Stimulated activated CD4-positive, alpha-beta T cell treated with anti-CD3 and anti-CD28 coated beads, Interleukin-1b, Interleukin-23, amount 100 ng/mL, for 4 hours (primary cell): ENCODE measurements around the gene PARP12.
A peak's percentile ranks its signal among the peaks of the same experiment; 100 is the strongest.

Source experiments
- DNase-seq, 2 donors: peaks; one replicate each; pipeline ENCODE4 v3.0.0-alpha.2; 2020; ENCODE audit warnings: low read depth in 2 of 2

Gene PARP12

DNA sequence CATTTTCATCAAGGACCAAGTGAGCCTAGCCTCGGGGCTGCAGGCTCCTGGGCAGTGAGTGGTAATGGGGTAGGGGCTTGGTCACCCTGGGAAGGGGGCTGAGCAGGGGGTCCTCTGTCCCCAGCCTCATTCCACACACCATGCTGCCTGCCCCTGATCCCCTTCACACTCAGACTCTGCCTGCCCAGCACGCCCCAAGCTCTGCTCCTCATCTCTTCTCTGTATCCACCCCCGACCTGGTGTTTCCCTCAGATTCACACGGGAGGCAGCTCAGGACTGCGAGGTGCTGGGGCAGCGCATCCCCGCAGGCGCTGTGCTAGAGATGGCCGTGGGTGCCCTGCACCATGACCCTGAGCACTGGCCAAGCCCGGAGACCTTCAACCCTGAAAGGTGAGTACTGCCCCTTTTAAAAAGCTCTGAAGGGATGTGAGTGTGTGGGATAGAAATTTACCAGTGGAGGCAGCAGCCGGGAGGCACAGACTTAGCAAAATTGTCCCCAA is 47.2 kb downstream of the PARP12 start:
- DNase-seq: no peak

DNA sequence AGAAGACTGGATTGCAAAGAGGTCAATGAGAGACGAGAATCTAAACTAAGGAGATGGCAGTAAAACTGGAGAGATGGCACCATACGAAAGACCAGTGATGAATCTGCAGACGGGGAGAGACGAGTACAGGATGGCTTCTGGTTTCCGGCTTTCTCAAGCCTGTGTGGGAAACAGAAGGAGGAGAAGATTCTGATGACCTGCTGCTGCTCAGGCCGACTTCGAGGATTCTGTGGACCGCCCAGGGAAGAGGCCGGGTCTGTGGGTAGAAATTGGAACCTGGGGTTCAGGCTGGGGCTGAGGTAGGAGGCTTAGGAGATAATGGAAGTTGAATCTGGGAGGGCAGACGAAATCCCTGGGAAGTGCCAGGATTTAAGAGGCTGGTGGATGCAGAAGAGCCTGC is 48.6 kb downstream of the PARP12 start:
- DNase-seq: no peak

DNA sequence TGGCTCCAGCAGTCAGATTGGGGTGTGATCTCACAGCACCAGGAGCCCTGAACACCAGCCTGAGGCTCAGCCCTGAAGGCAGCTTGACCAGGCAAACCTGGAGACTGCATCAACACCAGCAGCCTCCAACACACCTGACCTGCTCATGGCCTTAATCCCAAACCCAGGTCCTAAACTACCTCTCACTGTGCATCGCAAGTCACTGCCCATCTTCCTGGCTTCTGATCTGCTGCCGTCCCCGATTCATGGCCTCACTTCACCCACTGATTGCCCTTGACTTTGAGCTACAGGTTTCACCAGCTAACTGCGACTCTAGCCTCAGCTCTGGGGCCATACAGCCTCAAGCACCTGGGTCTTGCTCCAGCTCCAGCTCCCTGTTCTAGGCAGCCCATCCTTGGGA is 49.1 kb downstream of the PARP12 start:
- no peak for DNase-seq

DNA sequence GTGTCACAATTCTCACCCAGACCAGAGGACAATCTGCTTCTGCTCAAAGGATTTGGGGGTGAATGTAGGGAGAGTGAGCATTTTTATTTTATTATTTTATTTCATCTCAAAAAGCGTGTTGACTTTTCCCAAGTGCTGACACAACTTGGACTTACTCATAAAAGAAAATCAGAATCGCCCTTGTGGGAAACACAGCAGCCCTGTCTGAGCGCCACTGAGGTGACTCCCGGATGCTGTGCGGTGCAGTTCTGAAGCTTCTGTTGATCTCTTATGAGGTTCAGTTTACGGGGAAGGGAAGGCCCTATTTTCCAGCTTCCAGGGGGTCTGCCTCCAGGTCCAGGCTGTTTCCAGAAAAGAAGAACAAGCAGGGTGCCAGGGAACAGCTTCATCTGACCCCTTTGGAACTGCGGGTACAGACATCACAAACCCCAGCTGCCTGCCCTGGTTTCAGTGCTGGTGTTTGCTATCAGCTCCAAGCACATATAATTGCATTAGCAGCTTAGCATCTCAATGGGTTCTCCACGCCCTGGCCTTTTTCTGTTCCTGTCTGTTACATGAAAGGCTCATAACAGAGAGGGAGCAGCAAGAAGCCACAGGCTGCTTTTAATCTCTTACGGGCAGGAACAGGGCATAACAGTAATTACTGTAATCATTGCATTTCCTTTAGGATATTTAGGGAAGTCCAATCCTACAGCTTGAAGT is 52.4 kb downstream of the PARP12 start:
- no peak for DNase-seq

DNA sequence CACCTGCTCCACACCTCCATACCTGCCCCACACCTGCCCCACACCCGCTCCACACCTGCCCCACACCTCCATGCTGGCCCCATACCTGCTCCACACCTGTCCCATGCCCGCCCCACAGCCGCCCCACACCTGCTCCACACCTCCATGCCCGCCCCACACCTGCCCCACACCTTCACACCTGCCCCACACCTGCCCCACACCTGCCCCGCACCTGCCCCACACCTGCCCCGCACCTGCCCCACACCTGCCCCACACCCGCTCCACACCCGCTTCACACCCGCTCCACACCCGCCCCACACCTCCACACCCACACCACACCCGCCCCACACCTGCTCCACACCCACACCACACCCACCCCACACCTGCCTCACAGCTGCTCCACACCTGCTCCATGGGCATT is 53.0 kb downstream of the PARP12 start:
- DNase-seq: no peak

DNA sequence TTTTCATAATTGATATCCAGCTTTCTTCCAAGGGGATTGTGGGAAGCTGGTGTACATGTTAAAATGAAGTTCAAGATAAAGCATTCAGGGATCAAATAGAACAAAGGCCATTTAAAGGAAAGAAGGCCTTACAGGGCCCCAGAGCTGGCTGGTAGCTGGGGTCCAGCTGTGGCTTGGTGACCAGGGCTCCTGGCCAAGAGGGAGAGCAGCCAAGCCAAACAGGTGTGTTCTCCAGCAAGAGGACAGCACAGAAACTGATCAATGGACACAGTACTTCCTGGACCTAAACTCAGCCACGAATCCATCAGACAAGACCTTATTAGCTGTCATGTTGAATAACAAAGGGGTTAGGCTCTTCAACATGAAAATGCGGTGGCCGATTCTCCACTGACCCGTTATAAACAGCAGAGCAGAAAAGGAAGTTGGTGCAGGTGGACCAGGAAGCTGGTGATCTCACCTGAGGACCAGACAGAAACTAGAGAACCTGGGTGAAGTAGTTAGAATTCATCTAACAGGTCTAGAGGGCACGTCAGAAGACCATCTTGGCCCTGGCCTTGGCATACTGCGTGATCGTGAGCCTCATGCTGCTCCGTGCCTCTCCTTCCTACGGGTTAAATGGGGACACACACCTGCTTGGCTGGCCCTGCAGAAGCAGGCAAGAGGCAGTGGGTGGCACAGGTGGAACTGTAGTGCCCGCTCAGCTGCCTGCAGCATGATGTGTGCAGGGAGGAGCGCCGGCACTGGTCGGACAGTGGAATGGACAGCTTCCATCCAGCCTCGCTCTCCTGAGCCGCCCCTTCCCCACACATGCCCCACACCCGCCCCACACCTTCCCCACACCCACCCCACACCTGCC is 53.8 kb downstream of the PARP12 start:
- DNase-seq: no peak

DNA sequence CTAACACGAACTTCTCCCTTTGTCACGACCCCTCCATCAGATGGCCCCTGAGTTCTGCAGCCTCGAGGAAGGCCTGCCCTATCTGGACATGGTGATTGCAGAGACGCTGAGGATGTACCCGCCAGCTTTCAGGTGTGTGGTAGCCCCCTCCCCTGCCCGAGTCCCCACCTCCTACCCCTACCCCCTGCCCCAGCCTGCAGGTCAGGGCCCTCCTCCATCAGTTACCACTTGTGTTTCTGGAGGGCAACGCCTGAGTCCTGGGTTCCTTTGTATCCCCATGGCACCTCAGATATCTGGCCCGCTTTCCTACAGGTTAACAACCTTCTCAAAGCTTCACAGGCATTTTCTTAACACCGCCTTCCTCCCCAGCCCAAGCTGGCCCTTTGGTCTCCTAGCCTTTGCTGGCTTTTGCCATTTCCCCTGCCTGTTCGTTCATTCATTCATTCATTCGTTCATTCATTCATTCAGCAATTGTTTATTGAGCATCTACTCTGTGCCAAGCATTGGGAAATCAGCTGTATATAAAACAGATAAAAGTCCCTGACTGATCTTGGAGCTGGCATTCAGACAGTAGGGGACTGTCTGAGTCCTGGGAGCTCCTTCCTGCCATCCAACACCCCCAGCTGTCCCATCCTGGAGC is 55.6 kb downstream of the PARP12 start:
- DNase-seq: no peak

DNA sequence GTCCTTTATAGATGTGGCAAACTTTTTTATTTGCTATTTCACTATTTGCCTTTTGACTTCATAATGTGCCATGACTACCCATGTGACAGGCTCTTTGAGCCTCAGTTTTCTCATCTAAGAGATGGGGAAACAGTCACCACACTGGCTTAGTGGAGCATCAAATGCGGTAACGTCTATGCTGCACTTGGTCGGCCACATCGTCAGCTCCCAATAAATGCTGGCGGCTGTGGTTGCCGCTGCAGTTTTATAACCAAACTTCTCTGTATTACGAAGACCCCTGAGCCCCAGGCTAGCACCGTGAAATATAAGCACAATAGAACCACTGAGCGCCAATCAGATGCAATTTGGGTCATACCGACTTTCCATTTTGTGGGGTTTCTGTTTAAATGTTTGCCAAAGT is 56.2 kb downstream of the PARP12 start:
- no peak for DNase-seq

DNA sequence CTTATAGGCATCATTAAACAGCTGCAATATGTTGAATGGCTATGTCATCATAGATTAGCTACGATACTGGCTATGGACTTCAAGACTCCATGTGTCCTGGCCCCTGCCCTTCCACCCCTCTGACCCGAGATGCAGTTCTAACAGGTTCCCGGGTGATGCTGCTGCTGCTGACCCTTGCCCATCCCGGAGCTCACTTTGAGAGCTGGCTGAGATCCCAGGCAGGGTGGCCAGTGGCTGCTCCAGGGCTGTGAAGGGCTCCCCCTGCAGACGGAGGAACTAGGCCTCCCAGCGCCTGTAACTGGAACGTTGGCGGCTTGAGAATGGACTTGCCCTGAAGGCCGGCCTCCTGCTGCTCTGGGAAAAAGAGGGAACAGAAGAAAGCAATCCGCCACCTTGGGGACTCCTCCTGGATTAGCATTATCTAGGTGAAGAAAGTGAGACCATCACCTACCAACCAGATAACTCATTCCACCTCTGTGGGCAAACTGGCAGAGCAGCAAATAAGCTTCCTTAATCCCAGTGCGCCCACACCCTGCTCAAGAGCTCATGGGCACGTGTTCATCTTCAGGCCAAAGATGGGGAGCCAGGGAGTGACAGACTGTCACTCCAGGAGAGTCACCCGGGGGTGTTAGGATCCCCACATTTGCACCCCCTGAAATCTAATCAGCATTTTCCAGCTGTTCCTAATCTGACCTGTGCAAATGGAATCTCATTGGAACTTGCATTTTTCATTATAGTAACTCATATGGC is 56.8 kb downstream of the PARP12 start:
- DNase-seq: no peak

DNA sequence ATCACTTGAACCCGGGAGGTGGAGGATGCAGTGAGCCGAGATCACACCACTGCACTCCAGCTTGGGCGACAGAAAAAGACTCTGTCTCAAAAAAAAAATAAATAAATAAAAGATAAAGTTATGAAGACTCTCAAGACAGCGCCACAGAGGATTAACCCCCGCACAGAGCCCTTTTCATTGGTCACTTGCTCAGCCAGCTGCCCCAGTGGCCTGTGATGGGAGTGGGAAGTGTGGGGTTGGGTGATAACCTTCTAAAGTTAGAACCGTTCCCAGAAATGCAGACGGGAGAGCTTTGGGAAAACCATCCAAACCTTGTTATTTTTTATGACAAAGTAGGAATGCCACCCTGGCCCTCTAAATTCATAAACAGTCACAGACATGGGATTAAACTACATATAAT is 57.4 kb downstream of the PARP12 start:
- no peak for DNase-seq

DNA sequence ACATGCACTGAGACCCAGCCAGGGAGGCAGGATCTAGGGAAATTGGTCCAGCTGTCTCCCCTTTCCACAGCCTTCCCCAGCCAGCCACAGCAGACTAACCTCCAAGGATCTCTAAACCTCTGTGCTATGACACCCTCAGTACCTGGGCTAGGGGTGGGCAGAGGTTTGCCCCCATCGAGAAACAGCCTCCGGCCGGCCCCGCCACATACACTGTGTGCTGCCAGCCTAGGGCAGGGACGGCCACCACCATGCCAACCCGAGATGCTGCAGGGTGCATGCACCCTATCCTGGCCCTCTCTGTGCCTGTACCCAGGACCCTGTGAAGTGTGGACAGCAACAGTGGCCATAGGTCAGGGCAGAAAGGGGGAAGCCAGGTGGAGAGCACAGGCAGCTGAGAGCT is 58.1 kb downstream of the PARP12 start:
- DNase-seq: no peak

DNA sequence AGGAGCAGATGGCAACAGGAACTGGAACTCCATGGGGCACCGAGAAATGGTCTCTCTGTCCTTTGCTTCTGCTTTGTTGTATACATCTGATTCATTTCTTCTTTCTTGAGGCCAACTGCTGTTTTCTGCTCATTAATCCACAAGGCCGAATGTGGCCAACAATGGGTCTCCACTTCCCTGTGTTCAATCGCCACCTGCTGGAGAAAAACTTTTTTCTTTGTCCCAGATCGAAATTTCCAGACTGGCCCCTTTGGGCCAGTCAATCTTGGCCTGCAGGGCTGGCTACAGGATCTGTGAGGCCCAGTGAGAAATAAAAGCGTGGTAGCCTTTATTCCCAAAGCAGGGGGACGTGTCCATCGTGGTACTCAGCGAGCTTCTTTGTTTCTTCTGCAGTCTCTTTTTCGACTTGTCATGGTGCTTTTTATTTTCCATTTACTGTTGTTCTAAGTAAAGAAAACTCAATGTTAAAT is 58.8 kb downstream of the PARP12 start:
- peak in 1 of 2 donors; percentile 23 for DNase-seq

DNA sequence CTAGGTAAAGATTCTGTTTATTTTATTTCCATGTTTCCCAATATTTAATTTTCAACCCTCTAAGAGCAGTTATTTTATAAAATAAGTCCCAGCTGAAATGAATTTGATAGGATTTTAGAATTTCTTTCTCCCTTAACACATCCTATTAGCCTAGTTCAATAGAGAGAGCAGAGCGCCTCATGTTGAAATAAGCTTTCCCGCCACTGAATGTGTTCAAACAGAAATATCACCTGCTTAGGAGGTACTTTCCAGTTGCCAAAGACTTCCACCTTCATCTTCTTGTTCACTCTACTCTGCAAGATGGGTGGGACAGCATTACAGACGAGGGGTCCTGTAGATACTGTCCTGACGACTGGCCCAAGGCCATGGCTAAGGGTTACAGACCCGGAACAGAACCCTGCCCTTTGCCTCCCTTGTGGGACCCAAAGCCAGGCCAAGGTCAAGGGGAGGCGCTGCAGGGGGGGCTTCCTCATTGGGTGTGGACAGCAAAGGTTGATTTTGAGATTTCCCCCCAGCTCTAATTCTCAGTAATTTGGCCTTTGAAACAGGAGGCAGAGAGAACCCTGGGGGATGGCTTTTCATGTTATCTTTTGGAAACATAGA is 62.0 kb downstream of the PARP12 start:
- no peak for DNase-seq

DNA sequence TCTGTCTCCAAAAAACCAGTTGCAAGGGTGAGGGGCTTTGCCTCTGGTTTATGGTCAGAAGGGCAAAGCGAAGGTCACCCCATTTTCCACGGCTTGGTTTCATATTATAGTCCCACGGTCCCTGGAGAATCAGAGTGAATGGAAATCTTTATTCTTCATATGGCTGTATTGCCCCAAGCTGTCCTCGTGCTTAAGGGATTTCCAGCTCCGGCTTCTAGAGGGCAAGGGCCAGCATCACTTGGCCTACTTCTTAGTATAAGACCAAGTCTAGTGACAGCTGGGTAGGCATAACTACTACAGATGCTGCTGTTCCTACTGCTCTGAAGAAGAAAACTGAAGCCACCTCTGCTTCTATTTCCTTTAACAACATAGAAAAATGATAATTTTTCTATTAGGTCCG is 63.2 kb downstream of the PARP12 start:
- no peak for DNase-seq

DNA sequence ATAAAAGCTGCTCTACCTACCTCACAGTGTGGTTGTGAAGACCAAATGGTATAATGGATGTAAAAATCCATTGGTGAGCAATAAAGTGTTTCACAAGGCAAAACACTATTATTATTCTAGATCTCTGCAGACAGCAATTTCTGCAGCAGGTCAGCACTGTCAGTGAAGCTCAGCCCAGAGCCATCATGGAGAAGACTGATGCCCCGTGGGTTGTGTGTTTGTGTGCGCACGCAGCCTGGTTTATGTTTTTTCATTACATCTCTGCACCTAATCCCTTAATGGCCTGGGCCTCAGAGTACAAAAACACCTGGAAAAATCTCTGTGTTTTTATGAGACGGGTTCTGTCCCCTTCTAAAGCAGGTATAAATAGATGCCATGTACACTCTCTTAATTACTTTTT is 64.2 kb downstream of the PARP12 start:
- no peak for DNase-seq

DNA sequence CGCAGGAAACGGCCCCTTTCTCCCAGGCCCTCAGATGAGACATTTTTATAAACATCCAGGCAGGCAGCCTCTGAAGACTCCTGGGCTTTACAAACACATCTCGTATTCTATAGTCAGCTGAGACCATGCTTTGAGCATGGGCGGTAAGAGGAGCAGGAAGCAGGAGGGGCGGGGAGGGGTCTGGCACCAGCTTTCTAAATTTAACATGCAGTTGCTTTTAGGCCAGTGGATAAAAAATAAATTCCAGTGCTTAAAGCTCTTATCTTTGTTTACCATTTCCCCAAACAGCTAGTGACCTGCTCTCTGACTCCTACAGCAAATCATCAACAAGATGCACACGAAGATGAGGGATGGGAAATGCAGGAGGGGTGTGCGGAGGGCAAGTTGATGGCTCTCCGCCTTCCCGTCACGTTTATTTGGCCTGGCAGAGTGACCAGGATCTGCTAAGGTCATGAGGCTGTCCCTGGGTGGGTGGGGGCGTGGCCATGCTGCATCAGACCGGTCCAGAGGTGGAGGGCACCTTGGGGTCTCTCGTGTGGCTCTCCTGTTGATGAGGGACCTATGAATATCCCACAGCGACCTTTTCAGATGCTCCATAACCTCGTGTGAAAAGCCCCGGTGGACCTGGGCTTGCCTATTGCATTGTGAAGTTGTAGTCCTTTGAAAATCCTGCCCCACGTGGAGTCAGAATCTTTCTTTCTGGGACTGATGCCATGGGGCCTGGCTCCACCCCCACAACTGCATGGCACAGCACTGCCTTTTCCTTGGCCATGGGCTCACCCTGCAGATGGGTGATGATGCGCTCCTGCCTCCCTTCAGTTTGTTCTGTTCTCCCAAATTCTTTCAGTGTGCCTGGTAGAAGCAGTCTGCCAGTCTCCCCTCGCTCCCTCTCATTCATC is 67.5 kb downstream of the PARP12 start:
- no peak for DNase-seq

DNA sequence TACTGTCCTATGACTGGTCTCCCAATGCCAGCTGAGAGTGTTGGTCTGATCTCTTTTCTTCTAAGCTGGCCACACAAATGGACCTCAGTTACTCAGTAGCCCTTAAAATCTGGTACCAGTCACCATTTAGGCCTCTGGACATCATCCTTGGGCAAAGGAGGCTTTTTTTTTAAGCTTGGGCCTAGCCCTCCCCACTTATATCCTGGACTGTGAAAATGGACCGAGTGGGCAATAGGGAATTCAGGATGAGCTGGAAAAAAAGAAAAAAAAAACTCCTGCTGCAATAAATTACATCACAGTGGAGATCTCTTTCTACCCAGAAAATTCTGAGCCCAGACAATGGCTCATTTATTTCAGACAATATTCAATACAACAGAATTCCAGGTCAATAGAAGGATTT is 68.4 kb downstream of the PARP12 start:
- DNase-seq: no peak

DNA sequence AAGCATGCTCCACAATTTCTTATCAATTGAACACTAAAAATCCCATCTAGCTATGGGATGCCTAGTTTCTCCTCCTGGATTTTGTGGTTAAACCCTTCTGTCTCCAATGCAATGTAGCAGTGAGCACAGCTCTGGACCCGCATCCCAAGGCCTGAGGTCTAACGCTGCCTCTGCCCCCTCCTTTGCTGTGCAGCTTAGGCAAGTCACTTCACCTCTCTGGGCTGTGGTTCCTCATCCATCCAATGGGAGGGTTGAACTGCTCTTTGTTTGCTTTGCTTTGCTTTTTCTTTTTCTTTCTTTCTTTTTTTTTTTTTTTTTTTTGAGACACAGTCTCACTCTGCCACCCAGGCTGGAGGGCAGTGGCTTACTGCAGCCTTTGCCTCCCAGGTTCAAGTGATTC is 69.2 kb downstream of the PARP12 start:
- DNase-seq: no peak

DNA sequence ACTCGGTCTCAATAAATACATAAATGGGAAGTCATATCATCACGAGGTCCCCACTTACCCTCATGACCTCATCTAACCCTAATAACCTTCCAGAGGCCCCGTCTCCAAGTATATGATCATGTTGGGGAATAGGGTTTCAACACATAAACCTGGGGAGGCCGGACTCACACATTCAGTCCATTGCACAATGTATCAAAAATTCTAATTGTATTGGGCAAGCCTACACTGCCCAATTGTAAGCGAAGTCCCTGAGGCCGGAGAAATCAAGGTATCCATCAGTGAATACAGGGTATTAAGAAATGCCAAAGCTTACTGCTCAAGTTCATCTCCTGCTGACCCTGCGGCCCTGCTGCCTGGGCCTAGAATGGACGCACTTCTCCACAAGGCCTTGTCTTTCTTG is 69.6 kb downstream of the PARP12 start:
- DNase-seq: no peak

DNA sequence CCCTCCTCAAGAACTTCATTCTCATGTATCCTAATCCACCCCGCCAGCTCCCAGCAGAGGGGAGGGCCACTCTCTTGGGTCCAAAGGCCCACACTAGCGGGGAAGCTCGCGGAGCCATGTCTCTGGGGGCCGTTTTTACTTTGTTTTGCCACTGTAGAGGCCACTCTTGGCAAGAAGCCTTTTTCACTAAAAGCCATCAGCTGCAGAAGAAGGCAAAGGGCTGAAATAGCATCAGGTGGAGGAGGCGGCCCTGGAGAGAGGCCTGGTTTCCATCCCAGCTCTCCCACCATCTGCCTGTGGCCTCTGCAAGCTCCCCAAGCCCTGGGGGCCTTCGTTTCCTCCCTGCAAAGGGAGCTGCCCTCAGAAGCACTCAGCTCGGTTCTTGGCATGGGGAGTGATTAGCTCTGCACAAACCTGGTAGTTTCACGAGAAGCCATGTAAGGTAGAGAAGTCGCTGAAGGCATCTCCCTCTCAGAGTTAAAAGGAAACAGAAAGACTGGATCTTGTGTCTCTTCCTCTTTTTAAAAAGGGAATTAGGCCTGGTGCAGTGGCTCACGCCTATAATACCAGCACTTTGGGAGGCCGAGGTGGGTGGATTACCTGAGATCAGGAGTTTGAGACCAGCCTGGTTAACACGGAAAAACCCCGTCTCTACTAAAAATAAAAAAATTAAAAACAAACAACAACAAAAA is 70.3 kb downstream of the PARP12 start:
- no peak for DNase-seq
